PC-9 (cell line): ENCODE measurements around the gene HEPACAM.

Experiments used
- EZH2 ChIP-seq: fragments of 200-600 bp; sonication (generic); IDR thresholded peaks from 2 replicates; pipeline ENCODE4 v1.8.0; 2017; ENCODE audit warnings: antibody characterized with exemption, low read depth
- TF ChIP-seq, protein P1 (sequence below): fragments of 200-600 bp; sonication (generic); conservative IDR thresholded peaks from 2 replicates; pipeline ENCODE4 v1.6.1; 2017; ENCODE audit warnings: mixed run types, antibody characterized with exemption, mild to moderate bottlenecking, moderate library complexity

DNA sequence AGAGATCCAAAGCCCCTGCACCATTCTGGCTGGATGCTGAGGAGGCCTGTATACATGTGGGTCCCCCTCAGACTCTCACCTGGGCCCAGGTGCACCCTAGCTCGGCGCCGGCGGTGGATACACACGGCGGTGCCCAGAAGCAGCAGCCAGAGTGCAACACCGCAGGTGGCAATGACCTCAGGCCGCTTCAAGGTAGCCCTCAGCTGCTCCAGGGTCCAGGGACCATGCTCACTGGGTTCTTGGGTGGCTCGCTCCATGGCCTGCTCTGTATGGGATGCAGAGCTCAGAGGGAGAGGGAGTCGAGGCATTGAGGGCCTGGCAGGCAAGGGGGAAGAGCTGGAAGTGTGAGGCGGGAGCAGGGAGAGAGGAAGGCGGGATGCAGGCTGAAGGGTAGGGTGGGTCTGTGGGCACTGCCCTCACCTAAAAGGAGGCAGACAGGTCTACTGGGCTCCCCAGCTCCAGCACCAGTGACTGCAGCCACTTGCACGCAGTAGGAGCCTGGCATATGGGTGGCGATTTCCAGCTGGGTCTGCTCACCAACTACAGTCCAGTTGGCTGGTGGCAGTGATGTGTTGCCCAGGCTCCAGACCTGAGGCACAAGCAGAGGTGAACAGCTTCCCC, 42.0 kb downstream of the HEPACAM start:
- TF ChIP-seq, protein P1, sequence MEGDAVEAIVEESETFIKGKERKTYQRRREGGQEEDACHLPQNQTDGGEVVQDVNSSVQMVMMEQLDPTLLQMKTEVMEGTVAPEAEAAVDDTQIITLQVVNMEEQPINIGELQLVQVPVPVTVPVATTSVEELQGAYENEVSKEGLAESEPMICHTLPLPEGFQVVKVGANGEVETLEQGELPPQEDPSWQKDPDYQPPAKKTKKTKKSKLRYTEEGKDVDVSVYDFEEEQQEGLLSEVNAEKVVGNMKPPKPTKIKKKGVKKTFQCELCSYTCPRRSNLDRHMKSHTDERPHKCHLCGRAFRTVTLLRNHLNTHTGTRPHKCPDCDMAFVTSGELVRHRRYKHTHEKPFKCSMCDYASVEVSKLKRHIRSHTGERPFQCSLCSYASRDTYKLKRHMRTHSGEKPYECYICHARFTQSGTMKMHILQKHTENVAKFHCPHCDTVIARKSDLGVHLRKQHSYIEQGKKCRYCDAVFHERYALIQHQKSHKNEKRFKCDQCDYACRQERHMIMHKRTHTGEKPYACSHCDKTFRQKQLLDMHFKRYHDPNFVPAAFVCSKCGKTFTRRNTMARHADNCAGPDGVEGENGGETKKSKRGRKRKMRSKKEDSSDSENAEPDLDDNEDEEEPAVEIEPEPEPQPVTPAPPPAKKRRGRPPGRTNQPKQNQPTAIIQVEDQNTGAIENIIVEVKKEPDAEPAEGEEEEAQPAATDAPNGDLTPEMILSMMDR, result no peak
- no peak for TF ChIP-seq EZH2
